ENCODE data around the gene RIPK1. TPM values are rescaled to one million over a fixed set of nuclear protein-coding genes. Genes with fewer than 3 reads are reported as not detected.

Gene RIPK1
- total and polyA plus RNA-seq, 9 of the 15 experiments (the other 6 are each of a cell fraction or from before 2014, with no cell fraction given): 3.8 to 24.9 (median 17.7) TPM

- TF ChIP-seq AFF4 (CRISPR knock-in tag; IDR thresholded peaks at IDR 0.05) (0 out of 2 replicates have a peak, but pooled peaks have one; percentile 80), MLX (CRISPR knock-in tag; conservative IDR thresholded peaks at IDR 0.05) (no peak), RHOXF2B (CRISPR knock-in tag; conservative IDR thresholded peaks at IDR 0.05) (no peak), ZNF133 (CRISPR knock-in tag; IDR thresholded peaks at IDR 0.05) (no peak), POLR2A (conservative IDR thresholded peaks at IDR 0.05) (peak; percentile 94), USF1 (CRISPR knock-in tag; IDR thresholded peaks at IDR 0.05) (peak; percentile 57; the same call in 1 of the 2 replicates), ZNF143 (CRISPR knock-in tag; IDR thresholded peaks at IDR 0.05) (no peak), ID3 (CRISPR knock-in tag; IDR thresholded peaks at IDR 0.05) (no peak), ID3 (tag; IDR thresholded peaks at IDR 0.05) (peak; percentile 81; the same call in 1 of the 2 replicates), ZNF77 (CRISPR knock-in tag; IDR thresholded peaks at IDR 0.05) (no peak), CBFA2T2 (conservative IDR thresholded peaks at IDR 0.05) (no peak; the same call in 1 of the 2 replicates), JUNB (CRISPR knock-in tag; conservative IDR thresholded peaks at IDR 0.05) (no peak), ZNF398 (CRISPR knock-in tag; IDR thresholded peaks at IDR 0.05) (no peak), TFE3 (CRISPR knock-in tag; IDR thresholded peaks at IDR 0.05) (no peak), LEF1 (IDR thresholded peaks at IDR 0.05) (no peak), PTTG1 (tag; IDR thresholded peaks at IDR 0.05; ENCODE audit: low read depth) (no peak), MNT (conservative IDR thresholded peaks at IDR 0.05) (peak; percentile 83 to 92)
These were observed 50.2 kb downstream of the RIPK1 start, which contains the start of gene BPHL (continued) for GRCh38 chr6:3118353-3119039.
